Measurements from ENCODE around the gene PRRT2.

The PRRT2 gene

DNA sequence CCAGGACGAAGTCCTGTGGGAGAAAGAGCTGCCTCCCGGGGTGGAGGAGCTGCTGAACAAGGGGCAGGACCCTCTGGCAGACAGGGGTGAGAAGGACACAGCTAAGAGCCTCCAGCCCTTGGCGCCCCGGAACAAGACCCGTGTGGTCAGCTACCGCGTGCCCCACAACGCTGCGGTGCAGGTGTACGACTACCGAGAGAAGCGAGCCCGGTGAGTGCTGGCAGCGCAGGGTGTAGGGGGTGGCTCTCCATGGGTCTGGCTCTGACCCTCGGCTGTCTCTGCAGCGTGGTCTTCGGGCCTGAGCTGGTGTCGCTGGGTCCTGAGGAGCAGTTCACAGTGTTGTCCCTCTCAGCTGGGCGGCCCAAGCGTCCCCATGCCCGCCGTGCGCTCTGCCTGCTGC, 29.6 kb downstream of the PRRT2 start:
- Histone ChIP-seq H3K36me3 (ENCODE audit: low read depth) (peaks cover 24% of the 10 kb centered on the region), H3K9me3 (ENCODE audit: severe bottlenecking) (no peaks in the 10 kb centered on the region), H3K4me3 (ENCODE audit: severe bottlenecking) (no peak overlapping the region), H3K4me1 (ENCODE audit: insufficient read depth, poor library complexity, severe bottlenecking) (no peaks in the 10 kb centered on the region), H3K27ac (ENCODE audit: poor library complexity, severe bottlenecking) (no peak overlapping the region), H3K27me3 (ENCODE audit: insufficient read depth, poor library complexity, severe bottlenecking) (no peaks in the 10 kb centered on the region)
- ATAC-seq (ENCODE audit: low read depth): no peak
- DNase-seq (ENCODE audit: low spot score): no peak
- TF ChIP-seq, protein P1, sequence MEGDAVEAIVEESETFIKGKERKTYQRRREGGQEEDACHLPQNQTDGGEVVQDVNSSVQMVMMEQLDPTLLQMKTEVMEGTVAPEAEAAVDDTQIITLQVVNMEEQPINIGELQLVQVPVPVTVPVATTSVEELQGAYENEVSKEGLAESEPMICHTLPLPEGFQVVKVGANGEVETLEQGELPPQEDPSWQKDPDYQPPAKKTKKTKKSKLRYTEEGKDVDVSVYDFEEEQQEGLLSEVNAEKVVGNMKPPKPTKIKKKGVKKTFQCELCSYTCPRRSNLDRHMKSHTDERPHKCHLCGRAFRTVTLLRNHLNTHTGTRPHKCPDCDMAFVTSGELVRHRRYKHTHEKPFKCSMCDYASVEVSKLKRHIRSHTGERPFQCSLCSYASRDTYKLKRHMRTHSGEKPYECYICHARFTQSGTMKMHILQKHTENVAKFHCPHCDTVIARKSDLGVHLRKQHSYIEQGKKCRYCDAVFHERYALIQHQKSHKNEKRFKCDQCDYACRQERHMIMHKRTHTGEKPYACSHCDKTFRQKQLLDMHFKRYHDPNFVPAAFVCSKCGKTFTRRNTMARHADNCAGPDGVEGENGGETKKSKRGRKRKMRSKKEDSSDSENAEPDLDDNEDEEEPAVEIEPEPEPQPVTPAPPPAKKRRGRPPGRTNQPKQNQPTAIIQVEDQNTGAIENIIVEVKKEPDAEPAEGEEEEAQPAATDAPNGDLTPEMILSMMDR (IDR thresholded peaks at IDR 0.05; ENCODE audit: poor library complexity, severe bottlenecking): no peak

DNA sequence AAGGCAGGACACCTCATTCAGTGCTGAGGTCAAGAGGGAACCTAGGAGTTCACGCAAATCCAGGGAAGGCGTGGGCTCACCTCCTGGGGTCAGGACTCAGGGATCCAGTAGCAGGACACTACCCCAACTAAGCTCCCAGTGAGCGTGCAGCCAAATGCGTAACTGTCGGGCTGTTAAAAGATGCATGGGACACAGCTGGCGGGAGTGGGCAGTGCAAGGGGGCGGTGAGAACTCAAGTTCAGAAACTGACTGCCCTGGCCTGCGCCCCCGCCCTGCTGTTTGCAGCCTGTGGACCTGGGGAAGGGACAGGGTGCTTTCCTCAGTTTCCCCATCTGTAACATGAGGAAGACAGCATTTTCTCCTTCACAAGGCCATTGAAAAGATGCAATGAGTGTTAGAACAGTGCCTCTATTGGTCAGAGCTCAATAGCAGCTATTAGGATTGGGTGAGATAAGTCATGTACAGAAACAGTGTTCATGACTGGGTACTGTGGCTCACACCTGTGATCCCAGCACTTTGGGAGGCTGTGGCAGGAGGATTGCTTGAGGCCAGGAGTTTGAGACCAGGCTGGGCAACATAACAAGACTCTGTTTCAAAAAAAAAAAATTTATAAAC, 30.8 kb downstream of the PRRT2 start:
- Histone ChIP-seq H3K27me3 (ENCODE audit: insufficient read depth, poor library complexity, severe bottlenecking) (no peaks in the 10 kb centered on the region), H3K36me3 (ENCODE audit: low read depth) (peaks cover 29% of the 10 kb centered on the region), H3K9me3 (ENCODE audit: severe bottlenecking) (no peaks in the 10 kb centered on the region), H3K27ac (ENCODE audit: poor library complexity, severe bottlenecking) (no peak overlapping the region), H3K4me1 (ENCODE audit: insufficient read depth, poor library complexity, severe bottlenecking) (no peaks in the 10 kb centered on the region), H3K4me3 (ENCODE audit: severe bottlenecking) (no peak overlapping the region)
- DNase-seq (ENCODE audit: low spot score) (no peak), ATAC-seq (ENCODE audit: low read depth) (no peak)
- TF ChIP-seq, protein P1 (IDR thresholded peaks at IDR 0.05; ENCODE audit: poor library complexity, severe bottlenecking): no peak

DNA sequence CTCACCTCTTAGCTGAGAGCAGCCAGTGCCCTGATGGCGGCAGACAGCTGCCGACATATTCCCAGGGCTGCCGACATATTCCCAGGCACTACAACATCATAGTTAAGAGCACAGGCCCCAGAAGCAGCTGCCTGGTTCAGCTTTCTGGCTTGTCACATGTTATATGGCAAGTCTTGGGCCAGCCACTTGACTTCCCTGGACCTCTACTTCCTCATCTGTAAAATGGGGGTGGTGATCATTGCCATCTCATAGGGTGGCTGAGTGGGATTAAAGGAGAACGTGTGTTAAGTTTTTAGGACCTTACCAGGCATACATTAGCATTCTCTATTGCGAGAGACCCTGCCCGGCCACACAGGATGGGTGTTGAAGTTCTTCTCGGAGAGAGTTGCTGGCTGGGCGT, 31.9 kb downstream of the PRRT2 start:
- no peaks in the 10 kb centered on the region for H3K9me3 ChIP-seq (ENCODE audit: severe bottlenecking)
- H3K27ac ChIP-seq (ENCODE audit: poor library complexity, severe bottlenecking): no peak overlapping the region
- peaks cover 29% of the 10 kb centered on the region for H3K36me3 ChIP-seq (ENCODE audit: low read depth)
- H3K27me3 ChIP-seq (ENCODE audit: insufficient read depth, poor library complexity, severe bottlenecking): no peaks in the 10 kb centered on the region
- no peak for DNase-seq (ENCODE audit: low spot score)
- ATAC-seq (ENCODE audit: low read depth): no peak
- H3K4me1 ChIP-seq (ENCODE audit: insufficient read depth, poor library complexity, severe bottlenecking): no peaks in the 10 kb centered on the region
- no peak overlapping the region for H3K4me3 ChIP-seq (ENCODE audit: severe bottlenecking)
- TF ChIP-seq, protein P1 (IDR thresholded peaks at IDR 0.05; ENCODE audit: poor library complexity, severe bottlenecking): no peak

DNA sequence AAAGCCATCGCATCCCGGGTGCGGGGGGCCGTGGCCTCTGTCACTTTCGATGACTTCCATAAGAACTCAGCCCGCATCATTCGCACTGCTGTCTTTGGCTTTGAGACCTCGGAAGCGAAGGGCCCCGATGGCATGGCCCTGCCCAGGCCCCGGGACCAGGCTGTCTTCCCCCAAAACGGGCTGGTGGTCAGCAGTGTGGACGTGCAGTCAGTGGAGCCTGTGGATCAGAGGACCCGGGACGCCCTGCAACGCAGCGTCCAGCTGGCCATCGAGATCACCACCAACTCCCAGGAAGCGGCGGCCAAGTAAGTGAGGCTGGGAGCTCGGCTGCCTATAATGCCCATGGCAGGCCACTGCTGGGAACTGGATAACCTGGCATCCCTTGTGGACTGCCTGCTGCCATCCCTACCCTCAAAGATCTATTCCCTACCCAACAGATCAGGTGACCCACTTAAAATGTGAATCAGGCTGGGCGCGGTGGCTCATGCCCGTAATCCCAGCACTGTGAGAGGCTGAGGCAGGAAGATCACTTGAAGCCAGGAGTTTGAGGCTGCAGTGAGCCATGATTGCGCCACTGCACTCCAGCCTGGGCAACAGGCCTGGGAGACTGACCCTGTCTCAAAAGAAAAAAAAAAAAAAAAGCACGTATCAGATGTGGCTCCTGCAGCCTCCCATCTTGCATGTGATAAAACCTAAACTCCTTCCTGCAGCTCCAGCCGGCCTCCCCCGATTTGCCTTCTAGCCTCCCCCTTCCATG, 32.8 kb downstream of the PRRT2 start:
- no peak for ATAC-seq (ENCODE audit: low read depth)
- Histone ChIP-seq H3K4me1 (ENCODE audit: insufficient read depth, poor library complexity, severe bottlenecking) (no peaks in the 10 kb centered on the region), H3K36me3 (ENCODE audit: low read depth) (peaks cover 29% of the 10 kb centered on the region), H3K9me3 (ENCODE audit: severe bottlenecking) (no peaks in the 10 kb centered on the region), H3K4me3 (ENCODE audit: severe bottlenecking) (no peak overlapping the region), H3K27me3 (ENCODE audit: insufficient read depth, poor library complexity, severe bottlenecking) (no peaks in the 10 kb centered on the region), H3K27ac (ENCODE audit: poor library complexity, severe bottlenecking) (no peak overlapping the region)
- DNase-seq (ENCODE audit: low spot score): no peak
- TF ChIP-seq, protein P1 (IDR thresholded peaks at IDR 0.05; ENCODE audit: poor library complexity, severe bottlenecking): no peak

DNA sequence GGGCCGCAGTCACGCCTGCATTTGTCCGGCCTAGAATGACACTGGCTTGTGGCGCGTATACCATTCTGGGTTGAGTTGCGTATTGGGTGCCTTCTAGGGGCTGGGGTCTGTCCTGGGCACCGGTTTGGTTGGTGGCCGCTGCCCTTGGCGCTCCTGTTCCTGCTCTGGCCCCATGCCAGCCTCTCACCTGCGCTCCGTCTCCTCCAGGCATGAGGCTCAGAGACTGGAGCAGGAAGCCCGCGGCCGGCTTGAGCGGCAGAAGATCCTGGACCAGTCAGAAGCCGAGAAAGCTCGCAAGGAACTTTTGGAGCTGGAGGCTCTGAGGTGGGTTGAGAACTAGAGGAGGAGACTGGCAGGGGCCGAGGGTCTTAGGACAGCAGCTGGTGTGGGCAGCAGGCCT, 33.7 kb downstream of the PRRT2 start:
- Histone ChIP-seq H3K27me3 (ENCODE audit: insufficient read depth, poor library complexity, severe bottlenecking) (no peaks in the 10 kb centered on the region), H3K36me3 (ENCODE audit: low read depth) (peaks cover 24% of the 10 kb centered on the region), H3K9me3 (ENCODE audit: severe bottlenecking) (no peaks in the 10 kb centered on the region), H3K27ac (ENCODE audit: poor library complexity, severe bottlenecking) (no peak overlapping the region), H3K4me1 (ENCODE audit: insufficient read depth, poor library complexity, severe bottlenecking) (no peaks in the 10 kb centered on the region), H3K4me3 (ENCODE audit: severe bottlenecking) (no peak overlapping the region)
- TF ChIP-seq, protein P1 (IDR thresholded peaks at IDR 0.05; ENCODE audit: poor library complexity, severe bottlenecking): no peak
- DNase-seq (ENCODE audit: low spot score): no peak
- no peak for ATAC-seq (ENCODE audit: low read depth)
